Stomach smooth muscle (tissue), 2 donors: ENCODE results near the gene KCNAB1.
A peak's percentile ranks its signal among the peaks of the same experiment; 100 is the strongest.

ENCODE experiments used
- H3K27ac ChIP-seq: one replicate; pipeline ENCODE4 v1.7.0; 2013; ENCODE audit warnings: mild to moderate bottlenecking, low read length, inconsistent platforms
- H3K27me3 ChIP-seq, 2 donors: one replicate each; pipeline ENCODE4 v1.7.0; 2013; ENCODE audit warnings: low read length in 2 of 2; ENCODE audit not compliant: insufficient read depth in 2 of 2, control insufficient read depth in 1 of 2
- H3K36me3 ChIP-seq, 2 donors: one replicate each; pipeline ENCODE4 v1.7.0; 2013; ENCODE audit warnings: low read length in 2 of 2; ENCODE audit not compliant: control insufficient read depth in 2 of 2, insufficient read depth in 2 of 2
- H3K4me1 ChIP-seq: one replicate; pipeline ENCODE4 v1.7.0; 2013; ENCODE audit warnings: low read length; ENCODE audit not compliant: control insufficient read depth, insufficient read depth
- H3K4me3 ChIP-seq, 2 donors: one replicate each; pipeline ENCODE4 v1.7.0; 2013; ENCODE audit warnings: low read length in 2 of 2
- H3K9ac ChIP-seq, 2 donors: one replicate each; pipeline ENCODE4 v1.7.0; 2013; ENCODE audit warnings: low read length in 2 of 2, mild to moderate bottlenecking in 1 of 2
- H3K9me3 ChIP-seq, 2 donors: one replicate each; pipeline ENCODE4 v1.7.0; 2013; ENCODE audit warnings: low read length in 2 of 2; ENCODE audit not compliant: control insufficient read depth in 2 of 2
- donor health status: healthy.
- donor health status: Pancreatic carcinoma.

The KCNAB1 gene

DNA sequence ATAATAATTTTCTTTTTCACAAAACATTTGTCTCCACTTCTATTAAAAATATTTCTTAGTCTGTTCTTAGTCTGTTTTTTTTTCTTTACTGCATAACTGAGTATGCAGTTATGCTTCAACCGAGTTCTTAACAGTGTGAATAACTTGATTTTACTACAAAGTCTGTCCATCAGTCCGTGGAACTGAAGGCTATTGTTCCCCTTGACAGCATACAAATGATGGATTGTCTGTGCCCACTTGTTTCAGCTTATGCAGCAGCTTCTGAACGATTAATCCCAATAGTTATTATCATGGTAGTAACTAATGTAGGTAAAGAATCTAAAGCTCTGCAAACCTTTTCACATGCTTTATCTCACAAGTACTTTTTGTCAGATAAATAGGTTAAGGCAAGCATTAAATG, 283.8 kb downstream of the KCNAB1 start:
- Histone ChIP-seq H3K4me3 (no peak overlapping the region), H3K9ac (no peak overlapping the region), H3K27ac (no peak overlapping the region), H3K36me3 (no peaks in the 10 kb centered on the region), H3K9me3 (no peaks in the 10 kb centered on the region), H3K4me1 (no peaks in the 10 kb centered on the region), H3K27me3 (no peaks in the 10 kb centered on the region)

DNA sequence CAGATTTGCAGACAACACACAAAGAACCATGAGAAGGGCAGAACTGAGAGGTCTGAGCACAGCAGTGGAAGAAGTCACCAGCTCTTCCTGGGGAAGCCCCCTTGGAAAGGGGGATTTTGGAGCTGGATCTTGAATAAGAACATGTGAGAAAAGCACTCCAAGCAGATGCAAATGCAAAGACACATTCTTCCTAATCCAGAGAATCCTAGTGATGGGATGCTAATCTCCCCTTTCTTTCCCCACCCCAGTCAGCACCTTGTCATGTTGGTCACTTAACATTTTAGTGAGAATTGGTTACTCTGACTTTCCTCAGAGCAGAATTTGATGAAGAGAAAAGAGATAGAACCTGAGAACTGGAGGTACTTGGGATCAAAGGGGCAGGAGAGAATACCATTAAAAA, 286.0 kb downstream of the KCNAB1 start:
- Histone ChIP-seq H3K4me3 (no peak overlapping the region), H3K36me3 (no peaks in the 10 kb centered on the region), H3K27me3 (no peaks in the 10 kb centered on the region), H3K9ac (no peak overlapping the region), H3K4me1 (no peaks in the 10 kb centered on the region), H3K27ac (no peak overlapping the region), H3K9me3 (no peaks in the 10 kb centered on the region)

DNA sequence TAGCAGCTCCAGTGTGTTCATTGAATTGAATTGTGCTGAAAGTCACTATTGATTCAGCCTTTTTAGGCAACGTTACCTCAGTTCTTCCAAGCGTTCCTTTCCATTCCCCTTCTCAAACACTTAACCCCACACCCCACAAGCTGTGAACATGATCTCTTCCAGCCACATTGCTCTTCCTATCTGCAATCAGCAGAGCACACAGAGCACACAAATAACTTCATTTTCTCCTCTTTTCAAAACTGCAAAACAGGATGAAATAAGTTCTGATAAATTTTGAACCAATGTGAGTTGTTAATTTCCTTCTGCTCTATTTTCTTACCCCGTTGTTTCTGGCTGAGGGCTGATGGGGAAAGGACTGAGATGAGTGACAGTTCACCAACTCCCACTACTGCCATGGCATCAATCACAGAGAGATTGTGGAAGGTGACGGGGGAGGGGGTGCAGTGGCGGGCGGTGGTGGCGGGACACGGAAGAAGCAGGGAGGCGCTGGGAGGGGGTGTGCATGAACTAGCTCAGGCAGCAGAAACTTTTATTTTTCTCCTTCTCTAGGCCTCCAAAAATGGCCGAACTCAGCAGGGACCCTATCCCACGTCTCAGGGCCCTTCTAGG, 287.3 kb downstream of the KCNAB1 start:
- H3K9ac ChIP-seq: no peak overlapping the region
- no peaks in the 10 kb centered on the region for H3K27me3 ChIP-seq
- no peaks in the 10 kb centered on the region for H3K4me1 ChIP-seq
- no peaks in the 10 kb centered on the region for H3K9me3 ChIP-seq
- H3K27ac ChIP-seq: no peak overlapping the region
- no peak overlapping the region for H3K4me3 ChIP-seq
- H3K36me3 ChIP-seq: no peaks in the 10 kb centered on the region

DNA sequence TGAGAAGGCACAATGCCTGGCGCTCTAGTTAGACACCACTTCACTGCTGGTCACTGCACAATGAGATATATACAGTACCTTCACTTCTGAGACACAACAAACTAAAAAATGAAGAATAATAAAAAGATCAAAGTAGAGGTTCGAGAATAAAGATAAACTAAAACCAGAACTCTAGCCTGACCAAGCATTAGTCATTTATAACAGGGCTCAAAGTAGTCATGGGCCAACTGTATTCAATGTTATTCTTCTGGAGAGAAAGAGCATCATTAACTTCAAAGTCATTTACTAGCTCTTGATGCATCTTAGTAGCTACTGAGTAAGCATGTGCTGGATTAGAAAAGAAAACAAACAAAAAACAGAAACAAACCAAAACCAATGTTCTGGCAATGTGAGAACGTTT, 289.3 kb downstream of the KCNAB1 start:
- Histone ChIP-seq H3K9me3 (no peaks in the 10 kb centered on the region), H3K27me3 (no peaks in the 10 kb centered on the region), H3K4me1 (no peaks in the 10 kb centered on the region), H3K9ac (no peak overlapping the region), H3K27ac (no peak overlapping the region), H3K36me3 (no peaks in the 10 kb centered on the region), H3K4me3 (no peak overlapping the region)

DNA sequence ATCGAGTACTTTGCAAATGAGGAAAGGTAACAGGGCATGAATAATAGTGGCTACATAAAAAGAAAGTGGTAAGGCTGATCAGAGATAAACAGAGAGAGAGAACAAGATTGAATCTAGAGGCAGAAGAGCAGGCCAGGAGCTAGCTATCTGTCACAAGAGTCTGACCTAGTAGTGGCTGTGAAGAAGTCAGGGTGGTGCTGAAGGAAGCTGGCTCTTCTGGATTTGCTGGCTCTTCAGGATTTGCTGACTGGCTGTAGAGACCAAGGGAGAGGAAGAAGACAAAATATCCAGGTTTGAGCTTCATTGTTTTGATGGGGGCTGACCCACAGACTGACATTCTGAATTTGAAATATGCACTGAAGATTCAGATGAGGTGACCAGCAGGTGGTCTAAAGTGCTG, 292.2 kb downstream of the KCNAB1 start:
- H3K27ac ChIP-seq: no peak overlapping the region
- no peak overlapping the region for H3K4me3 ChIP-seq
- H3K4me1 ChIP-seq: peaks cover 7% of the 10 kb centered on the region
- no peaks in the 10 kb centered on the region for H3K36me3 ChIP-seq
- no peaks in the 10 kb centered on the region for H3K27me3 ChIP-seq
- no peaks in the 10 kb centered on the region for H3K9me3 ChIP-seq
- no peak overlapping the region for H3K9ac ChIP-seq

DNA sequence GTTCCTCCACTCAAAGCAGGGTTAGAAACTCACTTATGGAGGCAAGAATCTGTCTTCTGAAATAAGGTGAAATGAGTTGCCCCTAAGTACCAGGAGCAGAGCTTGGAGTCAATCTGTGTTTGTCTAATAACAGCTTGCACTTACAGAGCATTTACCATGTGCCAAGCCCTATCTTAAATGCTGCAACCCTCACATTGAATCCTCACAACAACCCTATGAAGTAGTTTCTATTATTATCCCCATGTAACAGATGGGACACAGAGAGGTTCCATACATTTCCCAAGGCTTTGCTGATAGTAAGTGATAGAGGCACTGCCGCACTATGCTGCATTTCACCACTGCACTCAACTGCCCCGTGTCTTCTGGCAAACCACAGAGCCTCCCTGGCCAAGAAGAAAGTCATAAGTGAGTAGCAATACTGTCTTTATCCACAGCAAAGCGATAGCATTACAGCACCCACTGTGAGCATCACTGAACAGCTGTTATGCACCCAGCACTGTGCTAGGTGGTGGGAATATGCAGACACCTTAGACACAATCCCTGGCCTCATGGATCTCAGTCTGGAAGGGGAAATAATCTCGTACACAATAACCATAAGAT, 293.0 kb downstream of the KCNAB1 start:
- peak overlapping the region in 1 of 2 donors; percentile 23 for H3K4me3 ChIP-seq
- H3K27ac ChIP-seq: no peak overlapping the region
- H3K4me1 ChIP-seq: peaks cover 7% of the 10 kb centered on the region

DNA sequence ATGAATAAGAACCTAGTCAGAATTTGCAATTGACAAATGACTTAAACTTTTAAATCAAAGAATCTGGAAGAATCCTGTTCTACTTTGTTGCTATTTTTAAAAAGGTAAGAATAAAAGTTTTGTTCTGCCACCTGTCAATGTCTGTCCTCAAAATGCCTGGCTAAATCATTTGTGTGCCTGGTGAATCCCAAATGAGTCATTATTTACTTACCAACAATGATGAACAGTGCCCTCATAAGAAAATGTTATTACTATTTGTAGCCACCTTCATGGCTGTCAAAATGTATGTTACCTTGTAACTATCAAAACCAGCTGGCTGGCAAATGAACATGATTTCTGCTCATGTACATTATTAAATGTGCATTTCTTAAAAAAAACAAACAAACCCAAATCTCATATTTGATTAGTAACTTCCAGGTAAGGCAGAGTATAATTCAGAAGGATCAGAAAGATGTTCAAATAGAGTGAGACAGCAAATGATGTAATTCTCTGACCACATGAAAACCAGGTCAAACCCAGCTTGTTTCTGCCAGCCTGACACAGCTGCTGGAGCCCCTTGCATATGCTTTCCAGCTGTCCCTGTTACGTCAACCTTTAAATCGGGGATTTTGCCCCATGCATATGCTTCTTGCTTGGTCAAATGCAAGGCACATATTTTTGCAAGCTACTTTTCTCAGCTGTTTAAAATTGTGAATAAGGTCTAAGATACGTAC, 296.6 kb downstream of the KCNAB1 start:
- Histone ChIP-seq H3K27me3 (no peaks in the 10 kb centered on the region), H3K9ac (no peak overlapping the region), H3K9me3 (no peaks in the 10 kb centered on the region), H3K4me1 (peaks cover 7% of the 10 kb centered on the region), H3K4me3 (no peak overlapping the region), H3K27ac (no peak overlapping the region), H3K36me3 (no peaks in the 10 kb centered on the region)

More for the DNA sequence above, 293.0 kb downstream of the KCNAB1 start:
- Histone ChIP-seq H3K36me3 (no peaks in the 10 kb centered on the region), H3K27me3 (no peaks in the 10 kb centered on the region), H3K9me3 (no peaks in the 10 kb centered on the region), H3K9ac (no peak overlapping the region)

DNA sequence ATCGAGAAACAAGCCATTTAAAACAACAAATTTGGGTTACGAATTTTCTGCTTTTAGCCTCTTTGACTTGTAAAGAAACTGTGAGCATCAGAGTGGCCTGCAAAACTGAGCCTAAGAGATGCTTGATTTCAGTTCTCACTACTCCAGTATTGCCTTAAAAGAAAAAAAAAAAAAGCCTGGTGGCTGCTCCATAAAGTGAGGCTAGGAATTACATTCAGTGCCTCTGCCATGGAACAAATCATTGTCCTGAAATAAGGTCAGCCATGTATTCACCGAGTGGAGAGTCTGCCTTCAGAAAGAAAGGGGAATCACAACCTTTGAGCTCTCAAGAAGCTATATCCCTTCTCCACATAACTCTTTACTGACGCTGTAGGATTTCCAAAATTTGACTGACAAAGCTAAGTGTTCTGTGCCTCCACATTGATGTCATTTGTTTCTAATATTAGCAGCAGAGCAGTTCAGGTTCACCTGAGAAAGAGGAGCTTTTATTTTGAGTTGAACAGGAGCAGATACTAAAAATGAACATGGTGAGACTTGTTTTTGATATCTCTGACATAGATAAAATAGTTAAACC, 297.3 kb downstream of the KCNAB1 start:
- Histone ChIP-seq H3K4me1 (peaks cover 7% of the 10 kb centered on the region), H3K4me3 (no peak overlapping the region), H3K9ac (no peak overlapping the region), H3K36me3 (no peaks in the 10 kb centered on the region), H3K27ac (no peak overlapping the region), H3K27me3 (no peaks in the 10 kb centered on the region), H3K9me3 (no peaks in the 10 kb centered on the region)

DNA sequence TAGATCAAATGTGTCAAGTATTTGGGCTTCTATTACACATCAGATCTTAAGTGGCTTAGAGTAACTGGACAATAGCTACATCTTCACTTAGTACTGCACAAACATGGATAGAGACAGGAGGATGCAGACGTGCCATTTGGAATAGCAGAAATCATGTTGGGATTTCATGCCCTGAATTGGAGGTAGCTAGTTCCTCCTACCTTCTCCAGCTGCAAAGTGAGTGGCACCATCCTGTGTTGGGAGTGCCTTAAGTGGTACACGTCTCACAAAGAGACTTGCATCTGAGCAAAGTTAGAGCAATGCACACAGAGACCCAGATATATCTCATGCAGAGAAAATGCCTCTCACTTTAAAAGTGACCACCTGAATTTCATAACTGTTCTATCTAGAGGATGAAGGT, 298.1 kb downstream of the KCNAB1 start:
- Histone ChIP-seq H3K36me3 (no peaks in the 10 kb centered on the region), H3K4me1 (peaks cover 7% of the 10 kb centered on the region), H3K27me3 (no peaks in the 10 kb centered on the region), H3K4me3 (no peak overlapping the region), H3K9me3 (no peaks in the 10 kb centered on the region), H3K9ac (no peak overlapping the region), H3K27ac (no peak overlapping the region)

DNA sequence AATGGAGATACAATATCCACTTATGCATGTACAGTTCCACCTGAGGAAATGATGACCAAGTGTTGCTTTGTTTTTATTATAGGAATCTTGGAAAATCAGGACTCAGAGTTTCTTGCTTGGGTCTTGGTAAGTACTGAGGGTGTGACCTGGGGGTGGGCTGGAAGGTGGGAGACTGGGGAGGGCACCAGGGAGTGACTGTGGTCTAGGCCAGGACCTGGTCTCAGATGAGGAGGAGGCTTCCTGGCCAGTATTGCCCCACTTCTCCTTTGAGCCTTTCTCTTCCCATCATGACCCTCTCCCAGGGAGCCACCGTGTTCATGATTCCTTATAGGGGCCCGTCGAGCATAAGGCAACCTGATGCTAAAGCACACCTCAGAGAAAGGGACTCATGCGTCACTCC, 301.2 kb downstream of the KCNAB1 start:
- Histone ChIP-seq H3K9me3 (no peaks in the 10 kb centered on the region), H3K4me3 (no peak overlapping the region), H3K9ac (no peak overlapping the region), H3K4me1 (peaks cover 7% of the 10 kb centered on the region), H3K36me3 (no peaks in the 10 kb centered on the region), H3K27ac (no peak overlapping the region), H3K27me3 (no peaks in the 10 kb centered on the region)

DNA sequence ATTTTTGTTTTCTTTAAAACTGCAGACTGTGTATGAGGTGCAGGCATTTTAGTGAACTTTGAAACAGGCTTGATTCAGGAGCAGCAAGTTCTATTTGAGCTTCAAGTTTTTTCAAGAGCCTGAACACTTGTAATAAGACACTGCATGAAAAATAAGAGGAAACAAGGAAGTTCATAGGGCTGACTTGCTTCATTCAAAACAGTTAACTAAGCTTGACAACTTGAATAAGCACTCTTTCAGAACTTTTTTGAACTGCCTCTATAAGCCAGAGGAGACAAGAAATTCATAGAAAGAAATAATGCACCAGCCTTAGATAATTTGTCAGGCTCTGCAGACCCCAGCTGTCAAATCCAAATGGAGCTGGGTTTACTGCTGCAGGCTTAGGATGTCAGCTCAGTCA, 304.4 kb downstream of the KCNAB1 start:
- H3K9me3 ChIP-seq: no peaks in the 10 kb centered on the region
- no peak overlapping the region for H3K9ac ChIP-seq
- H3K27ac ChIP-seq: no peak overlapping the region
- peaks cover 5% of the 10 kb centered on the region for H3K4me1 ChIP-seq
- H3K27me3 ChIP-seq: no peaks in the 10 kb centered on the region
- no peaks in the 10 kb centered on the region for H3K36me3 ChIP-seq
- no peak overlapping the region for H3K4me3 ChIP-seq
